ENCODE measurements around the gene NDUFS2. TPM values are rescaled to one million over a fixed set of nuclear protein-coding genes. Genes with fewer than 3 reads are reported as not detected.
"Not testable (repeated sequence)": the region's sequence is repeated elsewhere in the genome, so short reads cannot be mapped to it uniquely, and the experiment has no call there.

The NDUFS2 gene
- total and polyA plus RNA-seq, 10 of the 15 experiments (the other 5 are each of a cell fraction or from before 2014, with no cell fraction given): 66.5 to 215 (median 148) TPM

GRCh38 chr1:161251579-161251978 lies 49.4 kb downstream of the NDUFS2 start:
- POLR2A ChIA-PET: interaction anchor here (0.6 kb wide), 1 partner anchor 123 kb away, joined by 5 read pairs; no protein-coding TSS in a partner anchor
- TF ChIP-seq HDAC6 (IDR thresholded peaks at IDR 0.05; ENCODE audit: unreplicated experiment): no peak
- CTCF ChIA-PET: interaction anchor here (1.0 kb wide), 1 partner anchor 26 kb away, joined by 3 read pairs; the partner anchor contains the start of gene TOMM40L
- in situ Hi-C loops (cut with MboI) (no loop called here), intact Hi-C loops (cut with micrococcal nuclease; ENCODE audit: unreplicated experiment) (no loop called here)
- no peaks in the 10 kb centered on the region for H3K27me3 ChIP-seq (replicated peaks in 1 of 2; ENCODE audit: control insufficient read depth in 2 of 2, insufficient read depth in 2 of 2, low read length in 1 of 2)
- ATAC-seq: no peak
- H3K4me3 ChIP-seq: no peak overlapping the region
- no peak overlapping the region for H3K9ac ChIP-seq (ENCODE audit: control insufficient read depth, insufficient read depth, low read length)
- no peak overlapping the region for H2AFZ ChIP-seq (ENCODE audit: control insufficient read depth, low read depth, low read length)
- no peak for DNase-seq (ENCODE audit: low read depth, low spot score)
- H3K9me3 ChIP-seq (replicated peaks; ENCODE audit: control insufficient read depth, insufficient read depth, low read length): no peaks in the 10 kb centered on the region; the same call in 2 of the 3 replicates
- no peaks in the 10 kb centered on the region for H3K36me3 ChIP-seq (ENCODE audit: control insufficient read depth in 2 of 2, insufficient read depth in 2 of 2, low read length in 1 of 2)
- H4K20me1 ChIP-seq (ENCODE audit: control insufficient read depth, insufficient read depth): no peaks in the 10 kb centered on the region
- H3K27ac ChIP-seq (ENCODE audit: control insufficient read depth, insufficient read depth): no peak overlapping the region
- 77% methylated on average over 8 of the region's 8 CpGs for WGBS (ENCODE audit: insufficient coverage, insufficient replicate concordance, low lambda C conversion rate, missing lambda C conversion rate)
- no peaks in the 10 kb centered on the region for H3K79me2 ChIP-seq (ENCODE audit: control insufficient read depth, insufficient read depth, low read length)
- H3K4me1 ChIP-seq (ENCODE audit: control insufficient read depth, insufficient read depth, low read length): no peaks in the 10 kb centered on the region
- RAD21 ChIA-PET (ENCODE audit: unreplicated experiment): no interaction called here
- BruUV-seq (replicated peaks): no TSS peak
- no peak overlapping the region for H3K4me2 ChIP-seq (ENCODE audit: control insufficient read depth, insufficient read depth)
- FAIRE-seq: no peak
- SMC1A ChIA-PET (ENCODE audit: uncharacterized antibody, unreplicated experiment): no interaction called here

DNA sequence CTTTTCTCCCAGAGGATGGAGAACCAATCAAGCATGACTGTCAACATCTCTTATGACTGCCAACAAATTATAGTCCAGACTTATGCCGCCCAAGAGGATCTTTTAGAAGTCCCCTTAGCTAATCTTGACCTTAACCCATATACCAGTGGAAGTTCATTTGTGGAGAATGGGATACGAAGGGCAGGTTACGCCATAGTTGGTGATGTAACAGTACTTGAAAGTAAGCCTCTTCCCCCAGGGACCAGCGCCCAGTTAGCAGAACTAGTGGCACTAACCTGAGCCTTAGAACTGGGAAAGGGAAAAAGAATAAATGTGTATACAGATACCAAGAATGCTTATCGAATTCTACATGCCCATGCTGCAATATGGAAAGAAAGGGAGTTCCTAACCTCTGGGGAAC lies 53.1 kb downstream of the NDUFS2 start:
- CTCF ChIA-PET; intact Hi-C loops (cut with micrococcal nuclease; ENCODE audit: unreplicated experiment); ATAC-seq; FAIRE-seq; H3K27me3 ChIP-seq (replicated peaks in 1 of 2; ENCODE audit: control insufficient read depth in 2 of 2, insufficient read depth in 2 of 2, low read length in 1 of 2); DNase-seq (ENCODE audit: low read depth, low spot score); H3K79me2 ChIP-seq (ENCODE audit: control insufficient read depth, insufficient read depth, low read length); H3K9ac ChIP-seq (ENCODE audit: control insufficient read depth, insufficient read depth, low read length); H3K4me1 ChIP-seq (ENCODE audit: control insufficient read depth, insufficient read depth, low read length); H3K27ac ChIP-seq (ENCODE audit: control insufficient read depth, insufficient read depth); in situ Hi-C loops (cut with MboI); RAD21 ChIA-PET (ENCODE audit: unreplicated experiment); H4K20me1 ChIP-seq (ENCODE audit: control insufficient read depth, insufficient read depth); H3K36me3 ChIP-seq (ENCODE audit: control insufficient read depth in 2 of 2, insufficient read depth in 2 of 2, low read length in 1 of 2); BruUV-seq (replicated peaks); H3K9me3 ChIP-seq (replicated peaks; ENCODE audit: control insufficient read depth, insufficient read depth, low read length); H3K4me2 ChIP-seq (ENCODE audit: control insufficient read depth, insufficient read depth); POLR2A ChIA-PET; SMC1A ChIA-PET (ENCODE audit: uncharacterized antibody, unreplicated experiment); H3K4me3 ChIP-seq; H2AFZ ChIP-seq (ENCODE audit: control insufficient read depth, low read depth, low read length): not testable (repeated sequence)
- WGBS (ENCODE audit: insufficient coverage, insufficient replicate concordance, low lambda C conversion rate, missing lambda C conversion rate): 27% methylated on average over 5 of the region's 5 CpGs

DNA sequence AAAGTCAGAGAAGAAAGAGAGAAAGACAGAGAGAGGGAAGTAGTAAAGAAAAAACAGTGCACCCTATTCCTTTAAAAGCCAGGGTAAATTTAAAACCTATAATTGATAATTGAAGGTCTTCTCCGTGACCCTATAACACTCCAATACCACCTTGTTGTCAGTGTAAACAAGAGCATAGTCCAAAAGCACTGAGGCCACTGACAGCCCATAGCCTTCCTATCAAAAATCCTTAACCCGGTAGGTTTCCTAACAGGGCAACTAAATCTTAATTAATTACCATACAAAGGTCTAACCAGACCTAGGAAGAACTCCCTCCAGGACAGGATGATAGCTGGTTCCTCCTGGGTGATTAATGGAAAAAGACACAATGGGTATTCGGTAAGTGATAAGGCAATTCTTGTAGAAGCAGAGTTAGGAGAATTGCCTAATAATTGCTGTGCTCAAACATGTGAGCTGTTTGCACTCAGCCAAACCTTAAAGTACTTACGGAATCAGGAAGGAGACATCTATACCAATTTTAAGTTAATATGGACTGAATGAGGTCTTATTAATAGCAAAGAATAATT lies 53.9 kb downstream of the NDUFS2 start:
- H3K36me3 ChIP-seq (ENCODE audit: control insufficient read depth in 2 of 2, insufficient read depth in 2 of 2, low read length in 1 of 2); BruUV-seq (replicated peaks); H2AFZ ChIP-seq (ENCODE audit: control insufficient read depth, low read depth, low read length); in situ Hi-C loops (cut with MboI); H3K79me2 ChIP-seq (ENCODE audit: control insufficient read depth, insufficient read depth, low read length); H3K4me1 ChIP-seq (ENCODE audit: control insufficient read depth, insufficient read depth, low read length); H3K4me2 ChIP-seq (ENCODE audit: control insufficient read depth, insufficient read depth); intact Hi-C loops (cut with micrococcal nuclease; ENCODE audit: unreplicated experiment); H3K9ac ChIP-seq (ENCODE audit: control insufficient read depth, insufficient read depth, low read length); POLR2A ChIA-PET; RAD21 ChIA-PET (ENCODE audit: unreplicated experiment); H3K9me3 ChIP-seq (replicated peaks; ENCODE audit: control insufficient read depth, insufficient read depth, low read length); DNase-seq (ENCODE audit: low read depth, low spot score); H3K27me3 ChIP-seq (replicated peaks in 1 of 2; ENCODE audit: control insufficient read depth in 2 of 2, insufficient read depth in 2 of 2, low read length in 1 of 2); ATAC-seq; H3K27ac ChIP-seq (ENCODE audit: control insufficient read depth, insufficient read depth); H3K4me3 ChIP-seq; H4K20me1 ChIP-seq (ENCODE audit: control insufficient read depth, insufficient read depth); CTCF ChIA-PET; FAIRE-seq; SMC1A ChIA-PET (ENCODE audit: uncharacterized antibody, unreplicated experiment): not testable (repeated sequence)
- 78% methylated on average over 4 of the region's 4 CpGs for WGBS (ENCODE audit: insufficient coverage, insufficient replicate concordance, low lambda C conversion rate, missing lambda C conversion rate)

GRCh38 chr1:161257109-161257508 lies 54.9 kb downstream of the NDUFS2 start:
- RAD21 ChIA-PET (ENCODE audit: unreplicated experiment); BruUV-seq (replicated peaks); FAIRE-seq; H4K20me1 ChIP-seq (ENCODE audit: control insufficient read depth, insufficient read depth); in situ Hi-C loops (cut with MboI); H3K36me3 ChIP-seq (ENCODE audit: control insufficient read depth in 2 of 2, insufficient read depth in 2 of 2, low read length in 1 of 2); H3K4me3 ChIP-seq; H3K4me2 ChIP-seq (ENCODE audit: control insufficient read depth, insufficient read depth); POLR2A ChIA-PET; DNase-seq (ENCODE audit: low read depth, low spot score); intact Hi-C loops (cut with micrococcal nuclease; ENCODE audit: unreplicated experiment); H3K9me3 ChIP-seq (replicated peaks; ENCODE audit: control insufficient read depth, insufficient read depth, low read length); H3K79me2 ChIP-seq (ENCODE audit: control insufficient read depth, insufficient read depth, low read length); H3K27me3 ChIP-seq (replicated peaks in 1 of 2; ENCODE audit: control insufficient read depth in 2 of 2, insufficient read depth in 2 of 2, low read length in 1 of 2); ATAC-seq; H2AFZ ChIP-seq (ENCODE audit: control insufficient read depth, low read depth, low read length); H3K27ac ChIP-seq (ENCODE audit: control insufficient read depth, insufficient read depth); H3K9ac ChIP-seq (ENCODE audit: control insufficient read depth, insufficient read depth, low read length): not testable (repeated sequence)
- 71% methylated on average over 5 of the region's 5 CpGs for WGBS (ENCODE audit: insufficient coverage, insufficient replicate concordance, low lambda C conversion rate, missing lambda C conversion rate)
- H3K4me1 ChIP-seq (ENCODE audit: control insufficient read depth, insufficient read depth, low read length): peaks cover 13% of the 10 kb centered on the region
- SMC1A ChIA-PET (ENCODE audit: uncharacterized antibody, unreplicated experiment): interaction anchor here (1.0 kb wide), 1 partner anchor 30 kb away, joined by 4 read pairs; no protein-coding TSS in a partner anchor
- CTCF ChIA-PET: interaction anchor here (0.5 to 2.1 kb wide), 4 partner anchors 8 to 34 kb away, joined by 3 to 5 read pairs (median 4); partner anchors contain the start of gene TOMM40L
